Endometrial microvascular endothelial cells (primary cell): ENCODE measurements around the gene SH2D4B. TPM values are rescaled to one million over a fixed set of nuclear protein-coding genes. Genes with fewer than 3 reads are reported as not detected.

Experiments used
- in situ Hi-C: cut with HindIII; loops from 2 replicates; pipeline ENCODE4 v1.10.0; 2017; ENCODE audit warnings: low sequenced_read_pairs, low pct_unique_long_range_greater_than_20kb; ENCODE audit errors: inconsistent ontology term
- total RNA-seq: library from RNA; depleted of rRNA; stranded (reverse); fragments of >200 nt; gene quantifications from one replicate; pipeline ENCODE4 v1.2.3, GENCODE V29; 2015; ENCODE audit errors: inconsistent ontology term

SH2D4B gene
- total RNA-seq = not detected

GRCh38 chr10:80537736-80538480 lies at the start of gene SH2D4B:
Gene SH2D4B, plus strand, starts transcription at chr10:80537902. Its CDS starts 430 bp downstream, at chr10:80538332.
- in situ Hi-C loops = no loop called here

GRCh38 chr10:80488539-80489066 lies 49.1 kb upstream of the SH2D4B start:
- in situ Hi-C loops = no loop called here

DNA sequence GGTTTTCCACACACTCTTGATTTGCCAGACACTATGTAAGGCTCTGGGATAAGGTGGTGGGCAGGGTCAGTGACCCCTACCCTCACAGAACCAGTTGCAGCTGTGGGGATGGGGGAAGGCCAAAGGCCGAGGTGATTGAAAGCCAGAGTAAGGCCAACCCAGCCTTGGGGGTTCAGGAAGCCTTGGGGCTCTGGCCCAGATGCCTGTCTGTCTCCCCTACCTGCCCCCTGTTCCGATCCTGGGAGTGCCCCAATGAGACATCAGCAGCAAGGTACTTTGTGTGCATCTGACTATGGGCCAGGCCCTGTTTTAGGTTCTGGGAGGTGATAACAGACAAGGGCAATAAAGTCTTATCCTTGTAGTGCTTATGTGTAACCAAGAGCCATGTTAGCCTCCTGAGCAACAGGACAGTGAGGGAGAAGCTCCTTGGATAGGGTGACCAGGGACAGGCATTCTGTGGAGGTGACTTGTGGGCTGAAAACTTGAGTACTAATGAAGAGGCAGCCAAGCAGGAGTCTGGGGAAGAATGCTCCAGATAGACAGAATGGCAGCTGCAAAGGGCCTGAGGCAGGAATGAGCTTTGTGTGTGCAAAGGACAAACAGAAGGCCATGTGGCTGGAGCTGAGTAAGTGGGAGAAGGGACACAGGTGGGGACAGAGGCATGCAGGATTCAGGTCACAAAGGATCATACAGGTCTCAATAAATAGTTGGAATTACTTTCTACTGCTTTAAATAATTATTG lies 48.2 kb upstream of the SH2D4B start:
- in situ Hi-C loops = no loop called here

DNA sequence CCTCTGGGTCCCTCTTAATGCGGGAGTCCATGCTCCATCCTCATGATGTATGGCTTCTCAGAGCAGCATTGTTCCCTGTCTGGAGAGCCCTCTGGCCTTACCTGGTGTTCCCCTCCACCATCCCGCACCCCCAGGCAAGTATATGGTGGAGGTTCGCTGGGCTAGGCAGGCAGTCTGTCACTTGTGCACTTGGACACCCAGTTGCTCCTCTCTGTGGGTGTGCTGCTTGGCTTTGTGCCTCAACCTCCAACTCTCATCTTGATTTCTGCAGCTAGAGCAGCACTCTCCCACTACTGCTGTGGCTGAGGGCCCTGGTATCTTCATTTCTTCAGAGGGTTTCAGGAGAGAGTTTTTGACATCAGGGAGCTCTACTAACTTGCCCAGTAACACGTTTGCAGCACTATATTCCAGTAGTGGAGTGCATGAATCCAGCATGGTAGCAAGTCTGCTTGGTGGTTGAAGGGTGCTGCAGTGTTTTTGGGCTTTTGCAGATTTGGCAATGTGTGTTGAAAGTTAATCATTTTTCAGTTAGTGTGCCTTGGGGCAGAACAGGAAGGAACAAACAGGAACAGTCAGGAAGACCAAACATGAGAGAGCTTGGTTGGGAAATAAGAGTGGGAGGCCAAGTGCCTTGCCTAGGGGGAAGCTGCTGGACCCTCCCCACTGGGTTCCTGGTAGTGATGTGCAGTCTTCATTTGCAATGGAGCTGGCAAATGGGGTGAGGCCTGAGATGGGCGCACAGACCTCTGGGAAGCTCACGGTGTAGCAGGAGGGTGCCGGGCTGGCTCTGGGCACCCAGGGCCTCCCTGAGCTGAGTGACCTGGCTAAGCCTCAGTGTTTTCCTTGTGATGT lies 46.2 kb upstream of the SH2D4B start:
- in situ Hi-C loops = no loop called here

- in situ Hi-C loops = no loop called here
These were observed 44.7 kb upstream of the SH2D4B start for GRCh38 chr10:80492848-80493521.

- in situ Hi-C loops = no loop called here
These were observed 44.1 kb upstream of the SH2D4B start for GRCh38 chr10:80493522-80494051.

DNA sequence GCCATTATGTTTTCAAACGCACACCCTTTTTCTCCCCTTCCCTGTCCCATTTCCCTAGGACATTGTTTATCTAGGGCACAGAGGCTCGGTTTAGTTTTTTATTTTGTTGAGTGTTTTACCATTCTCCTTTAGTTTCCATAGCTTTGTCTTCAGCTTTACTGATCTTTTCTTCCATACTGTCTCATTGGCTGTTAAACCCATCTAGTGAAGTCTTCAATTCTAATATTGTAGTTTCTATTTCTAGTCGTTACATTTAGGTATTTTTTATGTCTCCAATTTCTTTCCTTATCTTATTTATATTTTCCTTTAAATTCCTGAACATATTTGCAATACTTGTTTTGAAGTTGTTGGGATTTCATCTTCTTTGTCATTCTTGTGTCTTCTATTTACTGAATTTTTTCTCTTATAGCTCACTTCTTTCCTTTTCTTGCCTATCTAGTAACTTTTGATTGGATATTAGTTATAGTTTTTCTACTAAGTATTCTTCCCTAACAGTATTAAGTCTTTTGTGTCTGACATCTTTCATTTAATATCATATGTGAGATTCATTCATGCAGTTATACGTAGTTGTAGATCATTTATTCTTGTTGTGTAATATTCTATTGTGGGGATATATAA lies 41.0 kb upstream of the SH2D4B start:
- in situ Hi-C loops = no loop called here

DNA sequence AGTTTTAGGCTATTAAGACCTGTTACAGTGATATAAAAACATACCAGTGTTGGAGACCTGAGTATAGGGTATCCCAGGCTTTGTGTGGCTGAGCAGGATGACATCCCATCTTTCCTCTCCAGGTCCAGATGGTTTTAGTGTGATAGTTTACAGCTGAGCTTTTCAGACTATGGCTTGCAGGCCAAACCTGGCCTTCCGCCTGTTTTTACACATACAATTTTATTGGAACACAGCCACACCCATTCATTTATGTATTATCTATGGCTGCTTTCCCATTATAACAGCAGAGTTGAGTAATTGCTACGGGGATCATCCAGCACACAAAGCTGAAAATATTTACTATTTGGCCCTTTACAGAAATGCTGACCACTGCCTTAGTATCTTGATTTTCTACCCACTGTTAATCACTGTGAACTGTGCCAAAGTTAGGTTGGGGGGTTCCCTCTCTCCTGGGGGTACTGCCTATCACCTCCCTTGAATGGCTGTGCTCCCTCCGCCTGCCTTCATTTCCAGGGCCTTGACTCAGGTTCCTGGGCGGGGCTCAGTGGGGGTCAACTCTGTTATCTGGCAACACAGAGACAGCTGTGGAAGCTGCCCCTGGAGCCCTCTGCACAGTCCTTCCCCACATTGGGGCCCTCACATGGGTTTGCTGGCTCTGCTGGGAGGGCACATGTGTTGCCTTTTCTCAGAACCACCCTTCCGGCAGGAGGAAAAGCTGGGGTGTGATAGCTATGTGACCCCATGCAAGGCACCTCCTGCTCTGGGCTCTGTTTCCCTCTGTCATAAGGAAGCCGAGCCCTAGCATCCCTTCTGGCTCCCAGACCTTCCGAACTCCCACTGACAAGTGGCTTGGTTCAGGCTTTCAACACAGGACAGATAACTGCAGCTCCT lies 40.3 kb upstream of the SH2D4B start:
- in situ Hi-C loops = no loop called here

- in situ Hi-C loops = no loop called here
These were observed 39.4 kb upstream of the SH2D4B start for GRCh38 chr10:80498078-80498832.

- in situ Hi-C loops = no loop called here
These were observed 38.6 kb upstream of the SH2D4B start for GRCh38 chr10:80498833-80499741.

GRCh38 chr10:80500572-80501380 lies 36.9 kb upstream of the SH2D4B start:
- in situ Hi-C loops = loop anchor here (25.0 kb wide), 1 partner anchor 88 kb away; the partner anchor contains the start of gene PRXL2A

DNA sequence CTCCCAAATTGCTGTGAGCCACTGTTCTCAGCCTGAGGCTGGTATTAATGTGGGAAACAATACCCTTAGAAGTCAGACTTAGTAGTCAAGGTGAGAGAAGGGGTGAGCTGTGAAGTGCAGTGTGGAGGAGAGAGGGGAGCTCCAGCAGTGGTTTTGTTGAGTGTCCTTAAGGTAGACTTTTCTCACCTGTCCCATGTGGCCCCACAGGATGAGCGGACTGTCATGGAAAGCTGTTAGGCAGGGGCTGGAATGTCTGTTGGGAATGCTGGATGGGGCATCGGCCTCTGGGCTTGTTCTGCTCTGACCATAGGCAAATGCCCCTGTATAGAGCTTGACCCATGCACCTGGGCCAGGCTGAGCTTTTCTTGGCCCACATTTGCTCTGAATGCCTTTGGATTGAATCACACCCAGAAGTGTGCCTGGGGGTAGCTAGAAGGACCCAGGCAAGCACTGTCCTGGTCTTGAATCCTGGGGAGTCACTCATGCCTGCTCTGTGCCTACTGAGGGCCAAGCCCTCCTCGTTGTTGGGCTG lies 36.3 kb upstream of the SH2D4B start:
- in situ Hi-C loops = loop anchor here (25.0 kb wide), 1 partner anchor 89 kb away; the partner anchor contains the start of gene PRXL2A

DNA sequence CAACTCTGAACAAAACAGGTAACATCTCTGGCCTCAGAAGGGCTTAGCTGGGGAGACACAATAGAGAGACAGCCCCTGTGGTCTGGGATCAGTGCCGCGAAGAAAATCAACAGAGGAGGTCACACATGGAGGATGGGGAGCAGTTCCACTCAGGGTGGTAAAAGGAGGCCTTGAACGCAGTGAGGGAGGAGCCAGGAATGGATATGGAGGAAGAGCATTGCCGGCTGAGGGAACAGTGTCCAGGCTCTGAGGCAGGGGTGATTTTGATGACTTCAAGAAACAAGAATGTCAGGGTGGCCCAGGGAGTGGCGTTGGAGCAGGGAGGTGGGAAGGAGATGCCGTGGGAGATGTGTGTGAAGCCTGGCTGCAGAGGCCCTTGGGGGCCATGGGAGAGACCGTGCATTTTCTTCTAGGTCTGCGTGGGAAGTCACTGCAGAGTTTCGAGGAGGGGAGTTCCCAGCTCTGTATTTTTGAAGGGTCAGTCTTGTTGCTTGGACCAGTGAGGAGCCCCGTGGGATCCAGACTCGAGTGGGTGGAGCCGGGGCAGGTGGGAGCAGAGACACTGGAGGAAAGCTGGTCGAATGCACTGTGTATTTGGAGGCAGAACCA lies 35.7 kb upstream of the SH2D4B start:
- in situ Hi-C loops = loop anchor here (25.0 kb wide), 1 partner anchor 90 kb away; the partner anchor contains the start of gene PRXL2A
